A673 (cell line): ENCODE measurements around the gene IL1R1. TPM values are rescaled to one million over a fixed set of nuclear protein-coding genes. Genes with fewer than 3 reads are reported as not detected.
A peak's percentile ranks its signal among the peaks of the same experiment; 100 is the strongest.

Source experiments
- BruUV-seq: library from RNA; stranded (reverse); fragments of 400-500 nt; replicated peaks from 2 replicates; lab custom pipeline; 2021; lab: Mats Ljungman, UMichigan
- CTCF ChIA-PET: fragments of 300-600 bp; sonication (Branson Sonifier 250); formaldehyde crosslinking; loops from one replicate; lab custom pipeline; 2022; ENCODE audit warnings: antibody characterized with exemption; lab: Charles Lee
- POLR2A ChIA-PET: fragments of 300-600 bp; sonication (Branson Sonifier 250); formaldehyde crosslinking; loops from one replicate; lab custom pipeline; 2022; ENCODE audit warnings: antibody characterized with exemption; ENCODE audit not compliant: low non-redundant PET; lab: Charles Lee
- DNase-seq: peaks from one replicate; pipeline ENCODE4 v3.0.0-alpha.2; 2015; ENCODE audit warnings: low spot score
- H3K27ac ChIP-seq: fragments of 200-600 bp; sonication (generic); 2 replicates; pipeline ENCODE4 v1.5.1; 2016; ENCODE audit warnings: mixed run types, low read depth, mild to moderate bottlenecking, mixed read lengths, antibody characterized with exemption, low read length; ENCODE audit not compliant: poor library complexity, severe bottlenecking
- H3K27me3 ChIP-seq: fragments of 200-600 bp; sonication (generic); replicated peaks from 2 replicates; pipeline ENCODE4 v1.6.1; 2017; ENCODE audit warnings: mixed run types, low read depth, mild to moderate bottlenecking, mixed read lengths, antibody characterized with exemption, low read length; ENCODE audit not compliant: insufficient read depth, poor library complexity
- H3K36me3 ChIP-seq: fragments of 200-600 bp; sonication (generic); 2 replicates; pipeline ENCODE4 v1.6.1; 2016; ENCODE audit warnings: mixed run types, mild to moderate bottlenecking, mixed read lengths, antibody characterized with exemption, low read length; ENCODE audit not compliant: insufficient read depth, poor library complexity, severe bottlenecking
- H3K4me1 ChIP-seq: fragments of 200-600 bp; sonication (generic); 2 replicates; pipeline ENCODE4 v1.6.1; 2017; ENCODE audit warnings: mixed run types, mild to moderate bottlenecking, mixed read lengths, antibody characterized with exemption, low read length; ENCODE audit not compliant: insufficient read depth, poor library complexity, severe bottlenecking
- H3K4me3 ChIP-seq: fragments of 200-600 bp; sonication (generic); 2 replicates; pipeline ENCODE4 v1.5.1; 2016; ENCODE audit warnings: low read depth, mixed run types, mild to moderate bottlenecking, mixed read lengths, low read length; ENCODE audit not compliant: poor library complexity, severe bottlenecking
- H3K9me3 ChIP-seq: fragments of 200-600 bp; sonication (generic); 2 replicates; pipeline ENCODE4 v1.6.1; 2016; ENCODE audit warnings: mixed run types, low read depth, mild to moderate bottlenecking, mixed read lengths, antibody characterized with exemption, low read length; ENCODE audit not compliant: poor library complexity, severe bottlenecking
- CTCF ChIP-seq: fragments of 300-800, 200-600 bp; sonication (generic); conservative IDR thresholded peaks from 2 replicates; pipeline ENCODE4 v1.5.1; 2017; ENCODE audit warnings: low read depth, mild to moderate bottlenecking, antibody characterized with exemption, low read length, moderate library complexity, mixed read lengths
- EZH2 ChIP-seq: fragments of 200-600 bp; sonication (generic); IDR thresholded peaks from 2 replicates; pipeline ENCODE4 v1.6.1; 2017; ENCODE audit warnings: borderline replicate concordance, low read depth, mild to moderate bottlenecking, mixed read lengths, antibody characterized with exemption, low read length; ENCODE audit not compliant: poor library complexity, severe bottlenecking
- intact Hi-C: fragments of 100-400 bp; cut with micrococcal nuclease; formaldehyde crosslinking; loops from one replicate; pipeline ENCODE4 v1.10.0; 2022; ENCODE audit not compliant: unreplicated experiment
- total RNA-seq: library from RNA; stranded (reverse); gene quantifications from 2 replicates; pipeline ENCODE4 v1.2.3, GENCODE V29; 2021

The IL1R1 gene
- total RNA-seq, 1 experiment from 2014 or later = 0.45 TPM

- intact Hi-C loops = no loop called here
- no peak for DNase-seq
- H3K4me3 ChIP-seq = peak within 1 kb of the TSS; percentile 25
- no peak for TF ChIP-seq EZH2
- TF ChIP-seq CTCF = no peak
- H3K27ac ChIP-seq = no peak within 1 kb of the TSS
- H3K9me3 ChIP-seq = no peaks in the 10 kb centered on the region
- BruUV-seq = no TSS peak
- H3K4me1 ChIP-seq = no peaks in the 10 kb centered on the region
- ChIA-PET CTCF (interaction anchor here (0.6 kb wide), 1 partner anchor 15 kb away, joined by 3 read pairs; no protein-coding TSS in a partner anchor), POLR2A (no interaction called here)
- H3K27me3 ChIP-seq = peaks cover 72% of the 10 kb centered on the region
- H3K36me3 ChIP-seq = no peaks in the 10 kb centered on the region
These were observed 44.4 kb downstream of the IL1R1 start, which contains the start of gene IL1RL2 for GRCh38 chr2:102186791-102187495. Gene IL1RL2 (plus strand): TSS chr2:102187023. CDS start chr2:102187868, 845 bp downstream.

GRCh38 chr2:102187496-102188150 is 45.1 kb downstream of the IL1R1 start:
- ChIA-PET POLR2A (no interaction called here), CTCF (interaction anchor here (0.6 kb wide), 1 partner anchor 16 kb away, joined by 3 read pairs; no protein-coding TSS in a partner anchor)
- Histone ChIP-seq H3K27ac (no peak overlapping the region), H3K4me3 (peak overlapping the region; percentile 25), H3K27me3 (peaks cover 65% of the 10 kb centered on the region), H3K36me3 (no peaks in the 10 kb centered on the region), H3K4me1 (no peaks in the 10 kb centered on the region), H3K9me3 (no peaks in the 10 kb centered on the region)
- BruUV-seq = no TSS peak
- intact Hi-C loops = no loop called here
- TF ChIP-seq EZH2 (peak; percentile 38), CTCF (peak; percentile 32; the same call in 1 of the 2 replicates)
- peak; percentile 42 for DNase-seq

- TF ChIP-seq EZH2 (no peak), CTCF (no peak)
- intact Hi-C loops = no loop called here
- ChIA-PET POLR2A (no interaction called here), CTCF (no interaction called here)
- Histone ChIP-seq H3K27ac (no peak overlapping the region), H3K36me3 (no peaks in the 10 kb centered on the region), H3K4me3 (no peak overlapping the region), H3K9me3 (no peaks in the 10 kb centered on the region), H3K27me3 (peaks cover 39% of the 10 kb centered on the region), H3K4me1 (no peaks in the 10 kb centered on the region)
- no peak for DNase-seq
- no TSS peak for BruUV-seq
These were observed 48.0 kb downstream of the IL1R1 start for GRCh38 chr2:102190430-102191107.
